22Rv1 (cell line): ENCODE results near the gene TBC1D2.

Experiments used
- ZFX ChIP-seq: fragments of 450-650 bp; IDR thresholded peaks from 2 replicates; pipeline ENCODE4 v1.6.1; 2017; ENCODE audit warnings: antibody characterized with exemption, borderline replicate concordance
- TF ChIP-seq, protein P1 (sequence below): fragments of 450-650 bp; IDR thresholded peaks from 2 replicates; pipeline ENCODE4 v1.5.1; 2017; ENCODE audit warnings: mild to moderate bottlenecking

DNA sequence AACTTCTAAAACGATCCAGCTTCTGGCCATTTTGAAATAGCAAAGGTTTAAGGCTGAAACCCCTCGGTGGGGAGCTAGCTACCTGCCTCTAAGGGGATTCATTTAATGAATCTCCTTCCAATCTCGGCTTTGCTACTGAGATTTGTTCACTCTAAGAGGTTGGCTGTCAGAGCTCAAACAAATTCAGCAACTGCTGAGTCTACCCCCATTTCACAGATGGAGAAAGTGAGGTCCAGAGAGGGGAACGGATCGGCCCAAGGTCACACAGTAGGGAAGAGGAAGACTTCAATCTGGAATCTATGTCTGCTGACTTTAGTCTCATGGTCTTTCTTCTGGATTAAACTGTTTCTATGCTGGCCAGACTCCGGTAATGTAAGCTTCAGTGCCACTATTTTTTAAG, 66.0 kb downstream of the TBC1D2 start:
- TF ChIP-seq, protein P1, sequence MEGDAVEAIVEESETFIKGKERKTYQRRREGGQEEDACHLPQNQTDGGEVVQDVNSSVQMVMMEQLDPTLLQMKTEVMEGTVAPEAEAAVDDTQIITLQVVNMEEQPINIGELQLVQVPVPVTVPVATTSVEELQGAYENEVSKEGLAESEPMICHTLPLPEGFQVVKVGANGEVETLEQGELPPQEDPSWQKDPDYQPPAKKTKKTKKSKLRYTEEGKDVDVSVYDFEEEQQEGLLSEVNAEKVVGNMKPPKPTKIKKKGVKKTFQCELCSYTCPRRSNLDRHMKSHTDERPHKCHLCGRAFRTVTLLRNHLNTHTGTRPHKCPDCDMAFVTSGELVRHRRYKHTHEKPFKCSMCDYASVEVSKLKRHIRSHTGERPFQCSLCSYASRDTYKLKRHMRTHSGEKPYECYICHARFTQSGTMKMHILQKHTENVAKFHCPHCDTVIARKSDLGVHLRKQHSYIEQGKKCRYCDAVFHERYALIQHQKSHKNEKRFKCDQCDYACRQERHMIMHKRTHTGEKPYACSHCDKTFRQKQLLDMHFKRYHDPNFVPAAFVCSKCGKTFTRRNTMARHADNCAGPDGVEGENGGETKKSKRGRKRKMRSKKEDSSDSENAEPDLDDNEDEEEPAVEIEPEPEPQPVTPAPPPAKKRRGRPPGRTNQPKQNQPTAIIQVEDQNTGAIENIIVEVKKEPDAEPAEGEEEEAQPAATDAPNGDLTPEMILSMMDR: no peak
- no peak for TF ChIP-seq ZFX
